SK-N-SH treated with all-trans-retinoic acid at 6 μM for 48 hours (cell line): ENCODE measurements around the gene EDIL3.
"Not testable (repeated sequence)": the region's sequence is repeated elsewhere in the genome, so short reads cannot be mapped to it uniquely, and the experiment has no call there.

Experiments
- ATAC-seq: fragments of 200-7000 bp; cut with Tn5 transposase; 3 replicates; pipeline ENCODE4 v1.9.1; 2020; ENCODE audit warnings: mild to moderate bottlenecking, moderate library complexity
- ARNTL ChIP-seq: fragments of 450-650 bp; formaldehyde crosslinking; IDR thresholded peaks from 2 replicates; pipeline ENCODE4 v1.5.0; 2020; ENCODE audit warnings: low read depth, mild to moderate bottlenecking, moderate library complexity, borderline replicate concordance
- BACH2 ChIP-seq: fragments of 250-450 bp; sonication (Bioruptor Pico); IDR thresholded peaks from 2 replicates; pipeline ENCODE4 v1.9.0; 2021; ENCODE audit warnings: mild to moderate bottlenecking, borderline replicate concordance
- CREB5 ChIP-seq: fragments of 250-450 bp; sonication (Bioruptor Pico); IDR thresholded peaks from 2 replicates; pipeline ENCODE4 v1.5.1; 2020; ENCODE audit warnings: low read depth, mild to moderate bottlenecking, moderate library complexity
- CSDC2 ChIP-seq: fragments of 250-450 bp; sonication (Bioruptor Pico); IDR thresholded peaks from 2 replicates; pipeline ENCODE4 v1.5.0; 2020; ENCODE audit warnings: mild to moderate bottlenecking, moderate library complexity
- CSRNP3 ChIP-seq: fragments of 250-450 bp; sonication (Bioruptor Pico); IDR thresholded peaks from 2 replicates; pipeline ENCODE4 v1.5.1; 2021; ENCODE audit warnings: mild to moderate bottlenecking, moderate library complexity
- ESRRG ChIP-seq: fragments of 250-450 bp; sonication (Bioruptor Pico); IDR thresholded peaks from 2 replicates; pipeline ENCODE4 v1.6.1; 2021; ENCODE audit warnings: mild to moderate bottlenecking
- GLIS3 ChIP-seq: fragments of 250-450 bp; sonication (Bioruptor Pico); IDR thresholded peaks from 2 replicates; pipeline ENCODE4 v1.5.0; 2020; ENCODE audit warnings: mild to moderate bottlenecking, moderate library complexity
- ISL1 ChIP-seq: fragments of 250-450 bp; sonication (Bioruptor Pico); IDR thresholded peaks from 2 replicates; pipeline ENCODE4 v2.1.2; 2022; ENCODE audit warnings: mild to moderate bottlenecking, moderate library complexity
- OSR1 ChIP-seq: fragments of 250-450 bp; sonication (Bioruptor Pico); IDR thresholded peaks from 2 replicates; pipeline ENCODE4 v1.8.0; 2022; ENCODE audit warnings: moderate library complexity, mild to moderate bottlenecking, inconsistent platforms
- PPARA ChIP-seq: fragments of 250-450 bp; sonication (Bioruptor Pico); IDR thresholded peaks from 2 replicates; pipeline ENCODE4 v1.5.0; 2020; ENCODE audit warnings: mild to moderate bottlenecking, borderline replicate concordance
- RARB ChIP-seq: fragments of 250-450 bp; sonication (Bioruptor Pico); IDR thresholded peaks from 2 replicates; pipeline ENCODE4 v1.8.0; 2021; ENCODE audit warnings: mild to moderate bottlenecking, moderate library complexity
- SNAI2 ChIP-seq: fragments of 250-450 bp; sonication (Bioruptor Pico); IDR thresholded peaks from 2 replicates; pipeline ENCODE4 v1.5.0; 2020; ENCODE audit warnings: mild to moderate bottlenecking, moderate library complexity
- TCF4 ChIP-seq: fragments of 250-450 bp; sonication (Bioruptor Pico); IDR thresholded peaks from 2 replicates; pipeline ENCODE4 v1.8.0; 2021; ENCODE audit warnings: mild to moderate bottlenecking, moderate library complexity, borderline replicate concordance
- TOX ChIP-seq: fragments of 250-450 bp; sonication (Bioruptor Pico); IDR thresholded peaks from 2 replicates; pipeline ENCODE4 v1.8.0; 2021; ENCODE audit warnings: mild to moderate bottlenecking, moderate library complexity, borderline replicate concordance
- ZC3H10 ChIP-seq: fragments of 250-450 bp; sonication (Bioruptor Pico); IDR thresholded peaks from 2 replicates; pipeline ENCODE4 v1.5.1; 2021; ENCODE audit warnings: mild to moderate bottlenecking, moderate library complexity
- ZFP3 ChIP-seq: fragments of 250-450 bp; sonication (Bioruptor Pico); IDR thresholded peaks from 2 replicates; pipeline ENCODE4 v1.5.0; 2020; ENCODE audit warnings: mild to moderate bottlenecking, moderate library complexity
- ZFP30 ChIP-seq: fragments of 450-650 bp; formaldehyde crosslinking; IDR thresholded peaks from 2 replicates; pipeline ENCODE4 v1.5.0; 2022; ENCODE audit warnings: mild to moderate bottlenecking, moderate library complexity
- ZNF565 ChIP-seq: fragments of 450-650 bp; formaldehyde crosslinking; conservative IDR thresholded peaks from 2 replicates; pipeline ENCODE4 v1.5.0; 2020; ENCODE audit warnings: low read depth, mild to moderate bottlenecking, moderate library complexity
- ZNF70 ChIP-seq: fragments of 450-650 bp; formaldehyde crosslinking; IDR thresholded peaks from 2 replicates; pipeline ENCODE4 v1.5.0; 2020; ENCODE audit warnings: mild to moderate bottlenecking, moderate library complexity
- TF ChIP-seq, protein P1 (sequence below): fragments of 250-450 bp; sonication (Bioruptor Pico); IDR thresholded peaks from 2 replicates; pipeline ENCODE4 v1.8.0; 2021; ENCODE audit warnings: low read depth, mild to moderate bottlenecking, moderate library complexity, borderline replicate concordance
- TF ChIP-seq, protein P2 (sequence below): fragments of 250-450 bp; sonication (Bioruptor Pico); IDR thresholded peaks from 2 replicates; pipeline ENCODE4 v1.8.0; 2020; ENCODE audit warnings: mild to moderate bottlenecking, moderate library complexity, borderline replicate concordance

Gene EDIL3

GRCh38 chr5:84168841-84169240 is 215.8 kb downstream of the EDIL3 start (continued):
- TF ChIP-seq, protein P1, sequence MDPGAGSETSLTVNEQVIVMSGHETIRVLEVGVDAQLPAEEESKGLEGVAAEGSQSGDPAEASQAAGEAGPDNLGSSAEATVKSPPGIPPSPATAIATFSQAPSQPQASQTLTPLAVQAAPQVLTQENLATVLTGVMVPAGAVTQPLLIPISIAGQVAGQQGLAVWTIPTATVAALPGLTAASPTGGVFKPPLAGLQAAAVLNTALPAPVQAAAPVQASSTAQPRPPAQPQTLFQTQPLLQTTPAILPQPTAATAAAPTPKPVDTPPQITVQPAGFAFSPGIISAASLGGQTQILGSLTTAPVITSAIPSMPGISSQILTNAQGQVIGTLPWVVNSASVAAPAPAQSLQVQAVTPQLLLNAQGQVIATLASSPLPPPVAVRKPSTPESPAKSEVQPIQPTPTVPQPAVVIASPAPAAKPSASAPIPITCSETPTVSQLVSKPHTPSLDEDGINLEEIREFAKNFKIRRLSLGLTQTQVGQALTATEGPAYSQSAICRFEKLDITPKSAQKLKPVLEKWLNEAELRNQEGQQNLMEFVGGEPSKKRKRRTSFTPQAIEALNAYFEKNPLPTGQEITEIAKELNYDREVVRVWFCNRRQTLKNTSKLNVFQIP: no peak
- TF ChIP-seq, protein P2, sequence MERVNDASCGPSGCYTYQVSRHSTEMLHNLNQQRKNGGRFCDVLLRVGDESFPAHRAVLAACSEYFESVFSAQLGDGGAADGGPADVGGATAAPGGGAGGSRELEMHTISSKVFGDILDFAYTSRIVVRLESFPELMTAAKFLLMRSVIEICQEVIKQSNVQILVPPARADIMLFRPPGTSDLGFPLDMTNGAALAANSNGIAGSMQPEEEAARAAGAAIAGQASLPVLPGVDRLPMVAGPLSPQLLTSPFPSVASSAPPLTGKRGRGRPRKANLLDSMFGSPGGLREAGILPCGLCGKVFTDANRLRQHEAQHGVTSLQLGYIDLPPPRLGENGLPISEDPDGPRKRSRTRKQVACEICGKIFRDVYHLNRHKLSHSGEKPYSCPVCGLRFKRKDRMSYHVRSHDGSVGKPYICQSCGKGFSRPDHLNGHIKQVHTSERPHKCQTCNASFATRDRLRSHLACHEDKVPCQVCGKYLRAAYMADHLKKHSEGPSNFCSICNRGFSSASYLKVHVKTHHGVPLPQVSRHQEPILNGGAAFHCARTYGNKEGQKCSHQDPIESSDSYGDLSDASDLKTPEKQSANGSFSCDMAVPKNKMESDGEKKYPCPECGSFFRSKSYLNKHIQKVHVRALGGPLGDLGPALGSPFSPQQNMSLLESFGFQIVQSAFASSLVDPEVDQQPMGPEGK (CRISPR knock-in tag): no peak
- TF ChIP-seq ZFP30 (no peak), ZFP3 (CRISPR knock-in tag) (no peak), ARNTL (CRISPR knock-in tag) (no peak)

DNA sequence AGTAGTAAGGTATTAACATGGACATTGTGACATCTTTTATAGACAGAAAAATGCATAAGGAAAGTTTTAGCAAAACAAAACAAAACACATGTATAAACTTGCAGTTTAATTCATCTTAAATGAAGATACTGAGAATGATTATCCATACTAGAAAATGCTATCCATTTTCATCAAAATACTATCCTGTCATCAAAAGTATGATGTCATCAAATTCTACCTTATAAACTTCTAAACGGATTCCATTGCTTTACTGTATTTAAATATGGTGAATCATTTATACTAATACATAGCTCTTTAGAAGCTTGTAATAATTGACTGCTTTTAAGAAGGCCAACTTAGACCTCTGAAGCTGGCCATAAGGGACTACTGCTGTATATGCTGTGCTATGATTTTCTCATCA is 221.0 kb downstream of the EDIL3 start:
- TF ChIP-seq OSR1 (CRISPR knock-in tag): no peak
- no peak for TF ChIP-seq TOX (CRISPR knock-in tag)
- no peak for TF ChIP-seq ESRRG
- TF ChIP-seq, protein P2 (CRISPR knock-in tag): no peak
- TF ChIP-seq GLIS3 (CRISPR knock-in tag): no peak
- no peak for ATAC-seq

DNA sequence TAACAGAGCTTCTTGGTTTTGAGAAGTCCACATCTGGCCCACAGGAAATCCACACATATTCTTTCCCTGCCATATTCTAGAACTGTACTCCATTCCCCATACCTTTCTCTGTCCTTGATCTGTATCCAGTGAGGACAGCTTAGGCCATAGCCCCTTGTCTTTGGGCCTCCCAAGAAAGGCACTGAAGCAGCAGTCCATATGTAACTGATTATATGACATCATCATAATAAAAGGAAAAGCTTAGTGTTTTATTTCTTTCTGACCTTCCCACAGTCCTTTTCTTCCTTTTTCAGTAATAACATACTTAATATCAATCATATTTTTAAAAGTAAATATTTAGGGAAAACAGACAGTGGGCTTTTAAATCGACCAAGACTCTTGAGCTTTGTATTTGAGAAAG is 222.0 kb downstream of the EDIL3 start:
- TF ChIP-seq TCF4 (CRISPR knock-in tag): no peak
- no peak for ATAC-seq

DNA sequence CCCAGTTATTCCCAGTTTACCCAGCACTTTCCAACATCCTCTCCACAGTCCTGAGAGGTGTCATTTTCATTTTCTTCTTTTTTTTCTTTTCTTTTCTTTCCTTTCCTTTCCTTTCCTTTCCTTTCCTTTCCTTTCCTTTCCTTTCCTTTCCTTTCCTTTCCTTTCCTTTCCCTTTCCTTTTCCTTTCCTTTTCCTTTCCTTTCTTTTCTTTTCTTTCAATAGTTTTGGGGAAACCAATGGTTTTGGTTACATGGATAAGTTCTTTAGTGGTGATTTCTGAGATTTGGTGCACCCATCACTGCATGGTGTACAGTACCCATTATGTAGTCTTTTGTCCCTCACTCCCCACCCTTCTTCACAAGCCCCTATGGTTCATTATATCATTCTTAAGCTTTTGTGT is 224.0 kb downstream of the EDIL3 start:
- not testable (repeated sequence) for ATAC-seq

DNA sequence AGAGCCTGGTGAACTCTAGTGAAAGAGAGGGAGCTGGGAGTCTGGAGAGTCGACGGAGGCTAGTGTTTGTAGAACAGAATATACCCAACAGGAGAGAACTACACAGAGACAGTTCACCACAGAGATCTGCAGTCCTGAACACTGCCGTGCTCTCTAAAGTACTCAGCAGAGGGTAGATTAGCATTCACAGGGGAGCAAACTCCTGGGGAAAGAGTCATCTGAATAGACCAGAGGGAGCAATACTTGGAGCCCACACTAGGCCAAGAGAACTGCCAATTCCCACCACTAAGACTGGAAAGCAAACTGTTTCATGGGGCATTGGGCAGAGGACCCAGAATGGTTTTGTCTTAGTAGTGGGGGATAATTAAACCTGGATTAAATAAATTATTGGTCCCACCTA is 235.6 kb downstream of the EDIL3 start:
- TF ChIP-seq ZC3H10 (CRISPR knock-in tag) (no peak), ESRRG (no peak), PPARA (CRISPR knock-in tag) (no peak), ZFP3 (CRISPR knock-in tag) (no peak), CREB5 (CRISPR knock-in tag) (no peak), TCF4 (CRISPR knock-in tag) (no peak), GLIS3 (CRISPR knock-in tag) (no peak), CSRNP3 (no peak), ARNTL (CRISPR knock-in tag) (no peak), BACH2 (CRISPR knock-in tag) (no peak)
- no peak for ATAC-seq

DNA sequence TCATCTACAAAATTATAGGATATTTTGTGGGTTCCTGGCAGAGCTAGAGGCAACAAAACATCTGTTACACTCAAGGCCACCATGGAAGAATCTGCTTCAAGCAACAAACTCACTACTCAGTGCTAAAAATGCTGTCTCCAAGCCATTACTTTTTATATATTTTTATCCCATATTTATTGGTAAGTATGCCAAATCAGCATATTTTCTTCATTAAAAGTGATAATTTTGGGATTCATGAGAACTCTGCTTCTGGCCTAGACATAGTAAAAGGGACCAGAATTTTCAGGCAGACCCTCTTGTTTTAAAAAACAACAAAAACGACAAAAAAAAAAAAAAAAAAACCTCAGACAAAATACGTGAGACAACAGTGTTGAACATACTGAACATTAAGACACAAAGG is 236.0 kb downstream of the EDIL3 start:
- no peak for ATAC-seq
- TF ChIP-seq ESRRG (no peak), ZNF565 (CRISPR knock-in tag) (no peak), SNAI2 (CRISPR knock-in tag) (no peak), CSDC2 (CRISPR knock-in tag) (no peak), RARB (CRISPR knock-in tag) (no peak), BACH2 (CRISPR knock-in tag) (no peak), GLIS3 (CRISPR knock-in tag) (no peak), ARNTL (CRISPR knock-in tag) (no peak), ZNF70 (CRISPR knock-in tag) (no peak), ZFP30 (no peak), ISL1 (CRISPR knock-in tag) (no peak), ZC3H10 (CRISPR knock-in tag) (no peak), PPARA (CRISPR knock-in tag) (no peak), TCF4 (CRISPR knock-in tag) (no peak), CSRNP3 (no peak)
- TF ChIP-seq, protein P2 (CRISPR knock-in tag): no peak
